IPS DF 19.7 (cell line): ENCODE measurements around the gene PTPA.
"Not testable (repeated sequence)": the region's sequence is repeated elsewhere in the genome, so short reads cannot be mapped to it uniquely, and the experiment has no call there.

Experiments
- DNase-seq: peaks from one replicate; pipeline ENCODE4 v3.0.0-alpha.2; 2013; ENCODE audit warnings: low read depth, low spot score

PTPA gene

DNA sequence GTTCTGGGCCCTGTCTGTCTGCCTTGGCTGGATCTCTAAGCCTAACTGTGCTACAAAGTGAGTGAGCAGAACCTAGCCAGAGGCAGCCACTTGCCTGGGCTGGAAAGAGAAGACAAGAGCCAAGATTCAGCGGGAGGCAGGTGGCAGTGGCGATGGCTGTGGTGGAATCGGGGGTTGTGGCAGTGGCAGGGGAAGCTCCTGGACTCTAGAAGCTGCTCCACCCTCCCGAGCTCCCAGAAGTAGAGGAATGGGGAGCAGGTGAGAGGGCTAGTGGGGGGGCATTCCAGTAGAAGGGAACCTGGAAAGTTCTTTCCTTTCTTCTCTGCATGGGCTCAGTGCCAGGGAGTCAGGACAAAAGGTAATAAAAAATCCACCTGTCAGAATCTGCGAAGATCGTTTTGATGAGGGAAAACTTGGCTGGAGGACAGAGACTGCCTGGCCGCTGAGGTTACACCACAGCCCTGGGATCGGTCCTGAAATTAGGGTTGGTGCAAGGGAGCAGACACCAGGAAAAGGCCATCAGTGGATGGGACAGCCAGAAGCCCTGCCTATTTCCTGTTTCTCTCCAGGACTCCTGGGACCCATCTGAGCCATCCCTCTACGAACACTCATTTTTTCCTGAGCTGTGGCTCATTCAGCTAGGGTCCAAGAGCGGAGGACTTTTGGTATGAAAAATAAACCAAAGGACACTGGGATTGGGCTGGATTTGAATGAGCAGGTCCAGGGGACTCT, 2.2 kb upstream of the PTPA start:
- no peak for DNase-seq

DNA sequence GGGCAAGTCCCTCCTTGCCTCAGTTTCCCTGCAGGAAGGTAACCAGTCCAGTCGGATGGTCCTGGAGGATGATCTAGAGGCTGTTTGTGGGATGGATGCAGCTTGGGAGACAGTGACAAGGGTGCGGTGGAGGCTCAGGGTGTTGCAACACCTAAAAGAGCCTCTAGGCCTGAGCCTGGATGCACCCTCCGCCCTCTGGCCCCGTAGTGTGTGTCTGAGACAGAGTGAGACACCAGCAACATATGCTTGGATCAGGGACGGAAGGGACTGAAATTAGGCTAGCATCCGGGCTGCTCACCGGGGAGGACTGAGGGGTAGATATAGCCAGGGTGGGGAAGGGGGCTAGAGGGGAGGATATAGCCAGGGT, 1.7 kb upstream of the PTPA start:
- no peak for DNase-seq

DNA sequence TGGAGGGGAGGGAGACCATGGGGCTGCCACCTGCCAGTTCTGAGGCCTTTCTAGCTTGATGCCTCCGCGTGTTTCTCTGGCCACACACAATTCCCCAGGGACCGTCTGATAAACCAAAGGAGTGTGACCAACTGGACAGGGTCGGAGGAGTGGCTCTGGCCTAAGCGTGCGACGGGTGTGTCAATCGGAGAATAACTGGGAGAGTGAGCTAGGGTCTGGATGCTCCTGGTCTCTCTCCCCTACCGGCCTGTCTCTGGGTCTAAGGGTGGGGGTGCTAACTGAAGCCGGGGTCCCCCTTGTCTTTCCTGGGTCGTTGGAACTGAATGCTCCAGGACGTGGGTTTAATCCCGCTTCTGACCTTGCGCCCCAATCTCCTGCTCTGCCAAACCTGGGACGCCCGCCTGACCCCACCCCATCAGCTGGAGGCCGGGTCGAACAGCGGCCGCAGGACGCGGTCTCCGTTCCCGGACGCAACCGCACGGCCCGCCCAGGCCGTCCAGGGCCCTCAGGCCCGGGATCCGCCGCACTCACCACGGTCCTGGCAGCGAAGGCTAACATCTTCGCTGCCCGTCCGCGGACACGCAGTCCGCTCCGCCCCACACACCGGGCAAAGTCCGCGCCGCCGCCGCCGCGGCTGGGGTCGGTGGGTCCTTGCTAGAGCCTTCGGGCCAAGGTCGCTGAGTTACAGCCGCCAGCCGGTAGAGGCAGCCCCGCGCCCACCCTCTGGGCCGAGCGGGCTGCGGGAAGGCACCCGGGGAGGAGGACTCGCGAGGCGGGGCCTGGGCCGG, 1.1 kb upstream of the PTPA start:
- no peak for DNase-seq

- no peak for DNase-seq
Measured at GRCh38 chr9:129111528-129112151, 425 bp downstream of the PTPA start.

GRCh38 chr9:129112526-129112925, 1.3 kb downstream of the PTPA start:
- not testable (repeated sequence) for DNase-seq

GRCh38 chr9:129113645-129114304, 2.6 kb downstream of the PTPA start:
- DNase-seq, result no peak

GRCh38 chr9:129118799-129119198, 7.6 kb downstream of the PTPA start:
- no peak for DNase-seq

GRCh38 chr9:129121483-129121882, 10.3 kb downstream of the PTPA start:
- DNase-seq, result no peak

- no peak for DNase-seq
Measured at GRCh38 chr9:129122133-129122532, 10.9 kb downstream of the PTPA start.

GRCh38 chr9:129122976-129123375, 11.8 kb downstream of the PTPA start:
- DNase-seq, result not testable (repeated sequence)

DNA sequence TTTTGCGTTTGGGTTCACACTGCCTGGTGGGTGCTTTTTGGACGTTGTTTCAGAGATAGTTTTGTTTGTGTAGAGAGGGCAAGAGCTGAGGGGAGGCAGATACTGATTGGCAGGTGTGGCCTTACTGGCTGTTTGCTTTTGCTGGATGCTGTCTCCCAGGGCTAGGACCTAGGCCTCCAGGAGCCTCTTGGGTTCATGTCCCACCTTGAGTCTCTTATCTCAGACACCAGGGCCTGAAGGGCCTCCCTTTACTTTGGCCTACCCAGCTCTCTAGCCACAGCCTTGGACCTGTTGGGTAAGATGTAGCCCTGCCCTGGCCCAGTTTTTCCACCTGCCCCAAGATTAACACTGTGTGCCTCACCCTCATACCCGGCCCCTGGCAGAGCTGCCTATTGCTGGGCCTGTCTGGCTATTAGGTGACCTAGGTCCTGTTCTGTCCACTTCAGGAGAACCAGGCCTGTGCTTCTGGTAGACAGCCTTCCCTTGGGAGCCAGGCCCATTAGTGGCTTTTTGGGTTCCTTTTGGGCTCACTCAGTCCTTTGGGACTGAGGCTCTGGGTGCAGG, 13.4 kb downstream of the PTPA start:
- DNase-seq, result no peak

GRCh38 chr9:129125478-129125877, 14.3 kb downstream of the PTPA start:
- DNase-seq, result no peak

DNA sequence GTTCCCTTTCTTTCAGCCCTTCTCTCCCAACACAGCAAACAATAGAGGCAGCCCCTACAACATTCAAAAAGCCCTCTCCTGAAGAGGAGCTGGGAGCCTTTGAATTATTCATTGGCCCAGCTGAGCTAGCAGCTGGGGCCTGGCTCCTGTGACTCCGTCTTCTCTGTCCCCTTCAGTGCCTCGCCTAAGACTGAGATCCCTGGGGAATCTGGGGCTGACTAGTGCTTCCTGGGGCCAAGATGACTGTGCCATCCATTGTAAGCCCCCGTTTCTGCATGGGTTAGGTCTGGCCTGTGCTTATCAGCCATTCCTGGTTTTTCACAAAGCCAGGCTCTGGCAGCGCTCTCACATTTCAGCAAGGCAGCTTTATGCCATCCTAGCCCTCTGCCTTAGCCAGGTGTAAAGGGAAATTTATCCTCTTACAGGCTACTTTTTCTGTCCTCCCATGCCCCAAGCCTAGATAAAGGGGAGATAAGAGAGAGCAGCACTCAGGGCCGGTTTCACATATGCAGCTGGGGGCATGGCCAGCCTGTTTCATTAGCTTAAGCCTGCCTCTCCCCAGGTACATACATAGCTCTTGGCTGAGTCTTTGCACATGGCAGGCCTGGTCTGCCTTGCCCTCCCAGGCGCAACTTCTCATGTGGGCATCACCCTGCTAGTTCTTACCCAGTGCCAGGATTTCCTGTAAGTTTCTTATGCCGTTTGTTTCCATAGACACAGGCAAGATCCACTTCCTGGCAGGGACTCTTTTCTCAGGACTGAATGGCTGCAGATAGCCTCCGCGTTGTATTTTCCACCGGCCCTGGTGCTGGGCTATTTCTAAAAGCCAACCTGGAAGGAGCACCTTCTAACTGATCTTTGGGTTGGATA, 15.8 kb downstream of the PTPA start:
- DNase-seq, result no peak

DNA sequence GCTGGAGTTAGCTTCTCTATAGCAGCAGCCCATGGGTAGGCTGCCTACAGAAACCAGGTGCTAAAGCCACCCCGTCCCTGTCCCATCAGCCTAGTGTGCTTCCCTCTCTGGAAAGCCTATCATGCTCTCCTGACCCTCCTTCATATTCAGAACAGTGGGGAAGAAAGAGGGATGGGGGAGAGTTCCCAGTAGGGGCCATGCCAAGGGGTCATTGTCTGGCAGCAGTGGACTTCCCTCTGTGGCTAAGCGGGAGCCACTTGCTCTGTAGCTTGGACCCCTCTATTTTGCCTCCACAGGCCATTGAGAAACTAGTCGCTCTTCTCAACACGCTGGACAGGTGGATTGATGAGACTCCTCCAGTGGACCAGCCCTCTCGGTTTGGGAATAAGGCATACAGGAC, 17.5 kb downstream of the PTPA start:
- no peak for DNase-seq

DNA sequence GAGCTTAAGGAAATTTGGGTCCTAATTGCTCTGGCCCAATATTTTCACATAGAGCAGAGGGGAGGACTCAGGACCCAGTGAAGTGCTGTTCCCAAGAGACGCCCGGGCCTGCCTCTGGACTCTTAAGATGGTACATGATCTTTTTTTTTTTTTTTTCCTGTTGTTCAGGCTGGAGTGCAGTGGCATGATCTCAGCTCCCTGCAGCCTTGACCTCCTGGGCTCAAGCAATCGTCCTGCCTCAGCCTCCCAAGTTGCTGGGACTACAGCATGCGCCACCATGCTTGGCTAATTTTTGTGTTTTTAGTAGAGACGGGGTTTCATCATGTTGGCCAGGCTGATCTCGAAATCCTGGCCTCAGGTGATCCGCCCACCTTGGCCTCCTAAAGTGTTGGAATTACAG, 19.1 kb downstream of the PTPA start:
- DNase-seq, result not testable (repeated sequence)

- no peak for DNase-seq
Measured at GRCh38 chr9:129130791-129131190, 19.6 kb downstream of the PTPA start.

- no peak for DNase-seq
Measured at GRCh38 chr9:129131300-129132145, 20.3 kb downstream of the PTPA start.

DNA sequence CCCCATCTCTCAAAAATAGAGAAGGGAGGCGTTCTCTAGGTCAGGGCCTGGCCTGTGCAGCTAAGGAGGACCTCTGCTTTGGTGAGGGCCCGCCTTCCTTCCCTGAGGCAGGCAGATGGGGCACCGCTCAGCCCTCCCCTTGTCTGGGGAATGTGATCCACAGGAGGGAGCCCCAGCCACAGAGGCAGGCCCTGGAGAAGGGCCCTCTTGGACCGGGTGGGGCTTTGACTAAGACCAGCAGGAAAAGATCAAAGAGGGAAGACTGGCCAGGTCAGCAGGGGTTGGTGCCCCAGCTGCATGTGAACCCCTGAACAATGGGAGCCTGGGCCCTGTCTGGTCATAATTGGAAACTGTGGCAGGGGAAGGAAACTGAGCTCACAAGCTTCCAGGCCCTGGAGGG, 21.9 kb downstream of the PTPA start:
- DNase-seq, result no peak

- no peak for DNase-seq
Measured at GRCh38 chr9:129135476-129135875, 24.3 kb downstream of the PTPA start.

GRCh38 chr9:129136446-129137035, 25.3 kb downstream of the PTPA start:
- DNase-seq, result no peak
